ENCODE results near the gene EFCAB14.
"Not testable (repeated sequence)": the region's sequence is repeated elsewhere in the genome, so short reads cannot be mapped to it uniquely, and the experiment has no call there.

Gene EFCAB14

DNA sequence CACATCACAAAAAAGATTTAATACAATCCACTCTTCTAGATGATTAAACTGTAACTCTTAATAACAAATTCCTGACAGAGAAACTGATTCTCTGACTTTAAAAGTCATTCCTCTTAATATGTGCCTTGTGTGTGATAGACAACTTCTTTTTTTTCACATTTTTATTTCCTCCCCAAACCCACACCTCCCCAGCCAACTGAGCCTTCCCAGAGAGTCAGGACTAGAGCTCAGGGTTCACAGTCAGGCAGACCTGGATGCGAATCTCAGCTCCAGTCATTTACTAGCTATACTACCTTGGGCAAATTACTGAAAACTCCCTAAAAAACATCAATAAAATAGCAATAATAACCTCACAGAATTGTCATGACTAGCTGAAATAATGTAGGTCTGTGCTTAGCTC, 64.9 kb downstream of the EFCAB14 start:
- no peak for DNase-seq (ENCODE audit: low spot score)

DNA sequence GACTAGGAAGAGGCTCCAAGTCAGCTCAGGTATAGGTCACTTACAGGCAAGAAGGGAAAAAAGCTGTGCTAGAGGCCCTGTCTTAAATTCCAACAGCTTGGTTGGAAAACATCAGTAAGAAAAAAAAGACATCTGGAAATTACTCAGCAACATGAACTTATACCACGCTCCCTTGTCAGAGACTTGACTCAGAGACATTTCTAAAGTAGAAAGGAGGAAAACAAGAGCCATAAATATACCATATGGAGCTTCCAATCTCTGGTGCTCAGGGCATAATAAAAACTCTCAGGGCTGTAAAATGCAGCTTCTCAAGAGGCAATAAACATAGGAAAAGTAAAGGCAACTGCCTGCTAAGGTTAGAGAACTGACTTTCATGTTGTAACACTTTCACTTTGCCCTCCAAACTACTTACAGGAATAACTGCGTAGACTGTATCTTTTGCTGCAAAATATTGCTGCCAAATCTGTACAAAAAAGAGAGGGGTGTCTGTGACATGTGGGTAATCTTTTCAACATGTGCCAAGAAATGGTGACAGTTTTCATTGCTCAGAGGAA, 65.4 kb downstream of the EFCAB14 start:
- no peak for DNase-seq (ENCODE audit: low spot score)

DNA sequence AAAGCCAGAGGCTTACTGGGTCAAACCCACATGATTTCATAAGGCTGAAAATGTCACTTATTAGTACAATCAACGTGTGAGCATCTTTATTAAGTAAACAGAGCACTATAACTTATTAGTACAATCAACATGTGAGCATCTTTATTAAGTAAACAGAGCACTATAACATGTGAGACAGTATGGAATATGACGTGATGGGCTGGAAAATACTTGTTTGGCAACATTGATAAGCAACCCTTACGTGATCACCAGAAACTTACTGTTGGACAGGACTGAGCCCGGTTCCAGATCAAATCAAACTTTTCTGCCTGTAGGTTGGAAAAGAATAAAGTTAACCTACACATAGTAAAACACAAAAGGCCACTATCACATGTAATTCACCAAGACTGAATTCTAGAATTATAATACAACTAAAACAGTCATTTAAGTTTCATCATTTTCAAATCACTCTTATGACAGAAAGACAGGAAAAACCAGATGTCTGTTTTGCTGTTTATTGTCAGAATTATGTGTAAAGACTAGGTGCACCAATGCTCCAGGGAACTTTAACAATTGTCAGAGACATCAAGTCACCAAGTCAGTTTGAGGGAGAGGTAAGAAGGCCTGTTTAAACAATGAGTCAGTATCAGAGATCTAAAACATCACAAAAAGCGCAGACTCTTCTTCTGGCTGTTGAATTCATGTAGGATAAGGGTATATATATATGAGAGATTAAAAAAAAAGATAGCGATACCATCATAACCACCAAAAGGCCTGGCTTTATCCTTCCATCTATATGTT, 66.4 kb downstream of the EFCAB14 start:
- DNase-seq (ENCODE audit: low spot score), result no peak

DNA sequence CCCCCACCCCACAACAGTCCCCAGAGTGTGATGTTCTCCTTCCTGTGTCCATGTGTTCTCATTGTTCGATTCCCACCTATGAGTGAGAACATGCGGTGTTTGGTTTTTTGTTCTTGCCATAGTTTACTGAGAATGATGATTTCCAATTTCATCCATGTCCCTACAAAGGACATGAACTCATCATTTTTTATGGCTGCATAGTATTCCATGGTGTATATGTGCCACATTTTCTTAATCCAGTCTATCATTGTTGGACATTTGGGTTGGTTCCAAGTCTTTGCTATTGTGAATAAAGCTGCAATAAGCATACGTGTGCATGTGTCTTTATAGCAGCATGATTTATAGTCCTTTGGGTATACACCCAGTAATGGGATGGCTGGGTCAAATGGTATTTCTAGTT, 67.8 kb downstream of the EFCAB14 start:
- DNase-seq (ENCODE audit: low spot score), result not testable (repeated sequence)

DNA sequence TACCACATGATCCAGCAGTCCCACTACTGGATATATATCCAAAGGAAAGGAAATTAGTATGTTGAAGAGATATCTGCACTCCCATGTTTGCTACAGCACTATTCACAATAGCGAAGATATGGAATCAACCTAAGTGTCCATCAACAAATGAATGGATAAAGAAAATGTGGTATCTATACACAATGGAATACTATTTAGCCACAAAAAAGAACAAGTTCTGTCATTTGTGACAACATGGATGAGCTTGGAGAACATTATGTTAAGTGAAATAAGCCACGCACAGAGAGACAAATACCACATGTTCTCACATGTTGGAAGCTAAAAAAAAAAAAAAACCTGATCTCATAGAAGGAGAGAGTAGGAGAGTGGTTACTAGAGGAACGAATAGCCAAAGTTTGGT, 68.4 kb downstream of the EFCAB14 start:
- no peak for DNase-seq (ENCODE audit: low spot score)

DNA sequence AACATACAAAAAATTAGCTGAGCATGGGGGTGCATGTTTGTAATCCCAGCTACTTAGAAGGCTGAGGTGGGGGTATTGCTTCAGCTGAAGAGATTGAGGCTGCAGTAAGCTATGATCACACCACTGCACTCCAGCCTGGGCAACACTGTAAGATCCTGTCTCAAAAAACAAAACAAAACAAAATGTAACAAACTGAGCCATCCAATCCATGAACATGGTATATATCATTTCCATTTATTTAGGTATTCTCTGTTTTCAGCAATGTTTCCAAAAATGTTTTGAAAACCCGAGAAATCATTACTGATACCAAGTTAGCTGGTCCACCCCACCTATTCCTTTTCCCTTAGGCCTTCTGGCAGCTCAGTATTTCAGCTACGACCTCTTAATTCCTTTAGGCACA, 69.2 kb downstream of the EFCAB14 start:
- DNase-seq (ENCODE audit: low spot score), result no peak

DNA sequence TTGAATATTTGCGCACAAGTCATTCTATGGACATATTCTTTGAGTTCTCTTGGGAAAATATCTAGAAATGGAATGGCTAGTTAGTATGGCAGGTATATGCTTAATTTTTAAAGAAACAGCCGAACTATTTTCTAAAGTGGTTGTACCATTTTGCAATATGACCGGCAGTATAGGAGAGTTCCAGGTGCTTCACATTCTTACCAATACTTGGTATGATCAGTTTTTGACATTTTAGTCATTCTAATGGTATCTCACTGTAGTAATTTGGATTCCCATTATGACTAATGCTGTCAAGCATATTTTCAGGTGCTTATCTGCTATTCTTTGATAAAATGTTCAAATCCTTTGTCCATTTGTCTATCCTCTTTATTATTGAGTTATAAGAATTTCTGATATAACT, 71.3 kb downstream of the EFCAB14 start:
- DNase-seq (ENCODE audit: low spot score), result no peak

DNA sequence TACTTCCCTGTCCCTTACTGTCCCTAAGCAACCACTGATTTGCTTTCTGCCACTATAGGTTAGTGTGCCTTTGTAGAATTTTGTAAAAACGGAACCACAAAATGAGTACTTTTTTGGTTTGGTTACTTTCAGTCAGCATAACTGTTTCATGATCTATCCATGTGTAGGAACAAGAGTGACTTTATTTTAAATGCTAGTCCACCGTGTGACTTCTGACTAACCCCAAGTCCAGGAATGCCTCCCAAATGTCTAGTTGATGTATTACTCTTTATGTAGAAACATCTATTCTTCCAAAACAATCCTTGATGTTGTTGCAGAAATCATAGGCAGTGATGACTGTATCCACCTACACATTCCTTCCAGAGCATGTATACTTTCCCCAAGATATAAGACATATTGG, 72.1 kb downstream of the EFCAB14 start:
- DNase-seq (ENCODE audit: low spot score), result no peak

DNA sequence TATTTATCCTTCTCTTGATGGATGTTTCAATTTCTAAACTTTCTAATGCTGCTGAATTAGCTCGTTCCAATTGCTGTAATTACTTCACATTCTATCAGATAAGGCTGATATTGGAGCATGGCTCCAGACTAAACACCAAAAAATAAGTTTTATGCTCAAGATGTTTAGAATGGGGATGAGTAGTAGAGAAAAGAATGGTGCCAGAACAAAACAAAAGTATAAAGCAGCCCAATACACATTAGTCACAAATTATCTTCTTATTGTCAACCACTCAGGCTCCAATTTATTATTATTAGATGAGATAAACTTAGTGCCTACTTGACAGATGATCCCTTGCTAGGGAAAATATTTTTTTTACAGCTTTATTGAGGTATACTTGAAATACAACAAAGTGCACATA, 72.6 kb downstream of the EFCAB14 start:
- no peak for DNase-seq (ENCODE audit: low spot score)

DNA sequence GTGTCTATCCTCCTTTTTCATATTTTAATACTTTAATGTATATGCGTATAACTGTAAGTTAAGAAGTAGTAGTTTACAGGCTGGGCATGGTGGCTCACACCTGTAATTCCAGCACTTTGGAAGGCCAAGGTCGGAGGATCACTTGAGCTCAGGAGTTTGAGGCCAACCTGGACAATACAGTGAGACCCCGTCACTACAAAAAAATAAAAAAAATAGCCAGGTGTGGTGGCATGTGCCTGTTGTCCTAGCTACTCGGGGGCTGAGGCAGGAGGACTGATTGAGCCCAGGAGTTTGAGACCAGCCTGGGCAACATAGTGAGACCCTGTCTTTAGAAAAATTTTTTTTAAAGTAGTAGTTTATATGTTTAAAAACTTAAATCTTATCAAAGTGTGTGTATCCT, 73.1 kb downstream of the EFCAB14 start:
- no peak for DNase-seq (ENCODE audit: low spot score)

DNA sequence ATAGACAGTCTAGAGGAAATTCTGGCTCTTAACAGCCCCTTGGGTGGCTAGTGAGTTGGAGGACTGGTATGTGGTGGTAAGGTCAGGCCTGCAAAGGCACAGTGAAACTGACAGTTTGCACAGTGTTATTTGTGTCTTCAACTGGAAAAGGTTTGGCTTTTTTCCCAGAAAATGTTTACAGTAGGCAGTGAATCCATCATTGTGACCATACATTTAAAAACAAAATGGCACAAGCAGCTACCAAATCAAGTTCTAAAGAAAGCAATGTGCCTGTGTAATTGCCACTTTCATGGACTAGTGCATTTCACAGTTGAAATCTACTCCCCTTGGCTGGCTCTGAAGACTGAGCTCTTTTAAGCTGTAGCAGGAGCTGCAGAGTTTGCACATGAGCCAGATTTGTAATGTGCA, 75.5 kb downstream of the EFCAB14 start:
- no peak for DNase-seq (ENCODE audit: low spot score)

DNA sequence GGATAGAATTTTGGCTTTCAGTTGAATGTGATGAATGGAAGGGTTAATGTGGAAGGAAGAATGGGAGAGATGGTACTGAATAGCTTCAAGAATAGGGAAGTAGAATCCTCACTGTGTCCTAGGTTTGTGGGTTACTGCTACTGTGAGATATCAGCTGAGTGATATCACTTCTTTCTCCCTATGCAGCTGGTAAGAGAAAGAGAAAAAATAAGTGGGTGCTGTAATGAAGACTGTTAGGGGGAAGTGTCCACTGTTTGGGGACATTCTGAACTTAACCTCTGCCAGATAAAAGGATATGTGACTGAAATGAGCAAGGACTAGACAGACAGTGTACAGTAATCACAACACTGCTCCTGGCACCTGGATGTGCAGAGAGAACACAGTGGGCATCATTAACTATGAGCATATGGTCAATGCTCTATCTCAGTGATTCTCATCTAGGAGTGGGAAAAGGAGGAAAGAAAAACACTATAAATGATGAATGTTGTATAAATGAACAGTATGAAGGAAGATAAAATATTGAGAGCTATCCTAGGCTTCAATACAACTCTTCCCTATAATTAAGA, 76.7 kb downstream of the EFCAB14 start:
- no peak for DNase-seq (ENCODE audit: low spot score)

DNA sequence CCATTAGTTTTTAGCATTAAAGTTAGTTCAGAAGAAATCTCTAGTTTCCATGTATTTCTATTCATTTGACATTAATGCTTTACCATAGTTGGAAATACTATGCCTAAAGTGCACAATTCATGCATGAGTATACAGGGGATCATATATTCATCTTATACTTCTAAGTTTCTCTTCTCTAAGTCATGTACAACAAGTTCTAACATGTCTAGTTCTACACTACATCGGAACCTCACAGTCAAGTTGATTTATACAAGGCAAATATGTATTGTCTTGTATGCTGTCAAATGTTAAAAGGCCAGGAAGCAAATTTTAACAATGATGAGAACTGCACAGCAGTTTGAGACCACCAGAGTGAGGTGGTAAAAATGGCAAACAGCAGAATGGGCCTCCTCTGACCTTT, 79.4 kb downstream of the EFCAB14 start:
- DNase-seq (ENCODE audit: low spot score), result no peak

DNA sequence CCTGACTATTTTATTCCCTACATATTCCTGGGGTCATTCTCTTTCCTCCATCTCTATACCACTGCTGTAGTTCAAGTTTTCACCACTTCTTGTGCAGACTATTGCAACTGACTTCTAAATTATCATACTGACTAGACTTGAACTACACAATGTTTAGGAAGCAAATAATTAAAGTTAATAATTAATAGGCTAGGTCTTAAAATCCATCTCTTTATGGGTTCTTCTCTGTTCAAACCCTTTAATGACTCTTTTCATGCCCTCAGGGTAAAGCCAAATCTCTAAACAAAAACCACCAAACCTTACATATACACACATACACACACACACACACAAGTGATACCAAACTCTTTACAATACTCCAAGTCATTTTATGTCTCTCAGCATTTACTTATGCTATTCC, 80.0 kb downstream of the EFCAB14 start:
- DNase-seq (ENCODE audit: low spot score), result no peak

DNA sequence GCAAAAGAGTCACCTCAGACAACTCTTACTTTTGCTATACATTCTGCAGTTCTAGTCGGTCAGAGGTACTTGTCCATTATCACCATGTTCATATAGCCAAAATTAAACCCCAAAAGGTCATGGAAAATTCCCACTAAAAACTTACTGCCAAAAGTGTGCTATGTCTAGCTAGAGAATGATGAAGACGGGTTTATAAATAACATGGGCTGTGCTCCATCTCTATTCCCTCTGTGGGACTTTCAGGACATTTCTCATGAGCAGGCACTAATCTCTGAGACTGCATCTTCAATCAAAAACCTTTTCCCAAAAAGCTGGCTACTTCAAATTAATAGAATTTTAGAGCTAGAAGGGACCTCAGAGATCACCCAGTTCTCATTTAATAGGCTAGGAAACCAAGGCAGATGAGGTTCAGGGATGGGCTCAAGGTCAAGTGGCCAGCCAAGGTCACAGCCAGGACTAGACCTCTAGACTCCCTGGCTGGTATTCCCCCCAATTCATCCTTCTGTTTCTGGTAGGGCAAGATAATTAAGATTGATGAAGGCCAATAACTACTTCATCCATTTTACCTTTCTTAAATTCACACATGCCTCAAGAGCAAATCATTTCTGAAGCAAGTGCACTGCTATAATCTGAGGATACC, 81.3 kb downstream of the EFCAB14 start:
- DNase-seq (ENCODE audit: low spot score), result no peak

DNA sequence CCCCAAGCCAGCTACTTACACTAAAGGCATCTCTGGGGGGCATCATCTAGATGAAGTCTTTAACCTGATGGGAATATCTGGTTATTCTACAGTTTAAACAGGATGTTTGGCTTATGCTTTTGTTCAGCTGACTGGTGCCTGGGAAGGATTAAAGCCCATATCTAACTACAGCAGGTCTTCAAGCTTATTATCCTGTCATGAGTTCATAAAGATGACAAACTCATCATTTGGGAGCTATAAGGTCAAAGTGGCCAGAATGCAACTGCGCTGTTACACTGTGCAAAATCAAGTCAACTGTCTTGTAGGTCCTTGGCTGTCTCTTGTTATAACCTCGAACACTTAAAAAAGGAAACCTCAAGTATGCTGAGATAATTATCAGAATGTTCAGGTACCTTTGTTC, 83.7 kb downstream of the EFCAB14 start:
- DNase-seq (ENCODE audit: low spot score), result no peak

DNA sequence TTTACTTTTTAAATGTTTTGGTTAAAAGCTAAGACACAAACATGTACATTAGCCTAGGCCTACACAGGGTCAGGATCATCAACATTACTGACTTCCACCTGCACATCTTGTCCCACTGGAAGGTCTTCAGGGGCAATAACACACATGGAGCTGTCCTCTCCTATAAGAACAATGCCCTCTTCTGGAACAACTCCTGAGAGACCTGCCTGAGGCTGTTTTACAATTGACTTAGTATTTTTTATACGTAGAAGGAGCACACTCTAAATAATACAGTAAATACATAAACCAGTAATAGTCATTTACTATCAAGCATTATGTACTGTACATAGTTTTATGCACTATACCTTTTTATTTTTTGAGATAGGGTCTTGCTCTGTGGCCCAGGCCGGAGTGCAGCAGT, 88.2 kb downstream of the EFCAB14 start:
- DNase-seq (ENCODE audit: low spot score), result no peak
